NK-92 treated with Interleukin-12 subunit alpha and Interleukin-12 subunit beta, amount 100 ng/mL, for 24 hours (cell line): ENCODE results near the gene IL1RL1.
A peak's percentile ranks its signal among the peaks of the same experiment; 100 is the strongest.

Experiments used
- DNase-seq: peaks from one replicate; lab custom pipeline; 2025; lab: John Stamatoyannopoulos, UW

The IL1RL1 gene

GRCh38 chr2:102368461-102369109 lies 57.2 kb downstream of the IL1RL1 start:
- DNase-seq: peak; percentile 58

GRCh38 chr2:102369866-102370265 lies 58.5 kb downstream of the IL1RL1 start:
- peak; percentile 30 for DNase-seq

- DNase-seq: no peak
Observed at GRCh38 chr2:102376052-102376591, 64.8 kb downstream of the IL1RL1 start.

- no peak for DNase-seq
Observed at GRCh38 chr2:102383722-102384121, 72.4 kb downstream of the IL1RL1 start.

- DNase-seq: no peak
Observed at GRCh38 chr2:102385522-102385921, 74.2 kb downstream of the IL1RL1 start.

GRCh38 chr2:102386004-102386403 lies 74.6 kb downstream of the IL1RL1 start:
- no peak for DNase-seq

GRCh38 chr2:102386867-102387541 lies 75.6 kb downstream of the IL1RL1 start:
- no peak for DNase-seq

- no peak for DNase-seq
Observed at GRCh38 chr2:102387763-102388546, 76.6 kb downstream of the IL1RL1 start.

- no peak for DNase-seq
Observed at GRCh38 chr2:102391565-102391964, 80.2 kb downstream of the IL1RL1 start.

GRCh38 chr2:102392096-102392495 lies 80.7 kb downstream of the IL1RL1 start:
- no peak for DNase-seq

- DNase-seq: no peak
Observed at GRCh38 chr2:102392942-102393341, 81.6 kb downstream of the IL1RL1 start.

- no peak for DNase-seq
Observed at GRCh38 chr2:102396012-102396411, 84.6 kb downstream of the IL1RL1 start.

GRCh38 chr2:102397209-102397608 lies 85.8 kb downstream of the IL1RL1 start:
- DNase-seq: no peak

GRCh38 chr2:102399499-102400141 lies 88.3 kb downstream of the IL1RL1 start:
- peak; percentile 62 for DNase-seq

- no peak for DNase-seq
Observed at GRCh38 chr2:102401456-102401855, 90.1 kb downstream of the IL1RL1 start.
